ENCODE data around the gene METRN.
A peak's percentile ranks its signal among the peaks of the same experiment; 100 is the strongest.

METRN gene

GRCh38 chr16:678858-679813, 35.8 kb upstream of the METRN start:
- TF ChIP-seq, protein P1, sequence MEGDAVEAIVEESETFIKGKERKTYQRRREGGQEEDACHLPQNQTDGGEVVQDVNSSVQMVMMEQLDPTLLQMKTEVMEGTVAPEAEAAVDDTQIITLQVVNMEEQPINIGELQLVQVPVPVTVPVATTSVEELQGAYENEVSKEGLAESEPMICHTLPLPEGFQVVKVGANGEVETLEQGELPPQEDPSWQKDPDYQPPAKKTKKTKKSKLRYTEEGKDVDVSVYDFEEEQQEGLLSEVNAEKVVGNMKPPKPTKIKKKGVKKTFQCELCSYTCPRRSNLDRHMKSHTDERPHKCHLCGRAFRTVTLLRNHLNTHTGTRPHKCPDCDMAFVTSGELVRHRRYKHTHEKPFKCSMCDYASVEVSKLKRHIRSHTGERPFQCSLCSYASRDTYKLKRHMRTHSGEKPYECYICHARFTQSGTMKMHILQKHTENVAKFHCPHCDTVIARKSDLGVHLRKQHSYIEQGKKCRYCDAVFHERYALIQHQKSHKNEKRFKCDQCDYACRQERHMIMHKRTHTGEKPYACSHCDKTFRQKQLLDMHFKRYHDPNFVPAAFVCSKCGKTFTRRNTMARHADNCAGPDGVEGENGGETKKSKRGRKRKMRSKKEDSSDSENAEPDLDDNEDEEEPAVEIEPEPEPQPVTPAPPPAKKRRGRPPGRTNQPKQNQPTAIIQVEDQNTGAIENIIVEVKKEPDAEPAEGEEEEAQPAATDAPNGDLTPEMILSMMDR (IDR thresholded peaks at IDR 0.05; ENCODE audit: insufficient read depth, low read depth, low read length, missing control alignments), result no peak
- H3K4me3 ChIP-seq (ENCODE audit: low read depth, low read length), result peak overlapping the region; percentile 62
- DNase-seq (ENCODE audit: low read depth), result peak; percentile 66

DNA sequence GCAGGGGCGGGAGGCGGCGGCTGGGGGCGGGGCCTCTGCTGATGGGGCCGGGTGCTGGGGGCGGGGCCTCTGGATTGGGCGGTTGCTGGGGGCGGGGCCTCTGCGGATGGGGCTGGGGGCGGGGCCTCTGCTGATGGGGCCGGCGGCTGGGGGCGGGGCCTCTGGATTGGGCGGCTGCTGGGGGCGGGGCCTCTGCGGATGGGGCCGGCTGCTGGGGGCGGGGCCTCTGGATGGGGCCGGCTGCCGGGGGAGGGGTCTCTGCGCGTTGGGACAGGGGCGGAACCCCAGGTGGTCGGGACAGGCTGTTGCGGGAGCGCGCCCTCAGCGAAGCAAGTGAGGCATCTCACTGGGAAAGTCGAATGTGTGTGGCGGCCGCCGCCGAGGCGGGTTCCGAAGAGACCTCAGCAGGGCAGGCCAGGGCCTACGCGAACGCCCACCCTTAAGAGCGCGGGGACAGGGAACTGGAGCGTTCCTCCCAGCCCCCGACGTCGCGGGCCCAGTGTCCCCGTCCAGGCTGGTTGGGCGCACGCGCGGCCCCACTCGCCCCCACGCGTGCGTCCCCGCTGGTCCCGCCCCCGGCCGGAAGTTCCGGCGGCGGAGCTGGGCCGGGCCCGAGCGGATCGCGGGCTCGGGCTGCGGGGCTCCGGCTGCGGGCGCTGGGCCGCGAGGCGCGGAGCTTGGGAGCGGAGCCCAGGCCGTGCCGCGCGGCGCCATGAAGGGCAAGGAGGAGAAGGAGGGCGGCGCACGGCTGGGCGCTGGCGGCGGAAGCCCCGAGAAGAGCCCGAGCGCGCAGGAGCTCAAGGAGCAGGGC, 34.9 kb upstream of the METRN start, which contains the start of gene STUB1:
Gene STUB1 (plus strand): TSS at position 597 of the 811 bp plus-strand sequence. CDS start 116 bp downstream, at position 713.
- peak; percentile 91 for DNase-seq (ENCODE audit: low read depth)
- TF ChIP-seq, protein P1 (IDR thresholded peaks at IDR 0.05; ENCODE audit: insufficient read depth, low read depth, low read length, missing control alignments), result no peak
- H3K4me3 ChIP-seq (ENCODE audit: low read depth, low read length), result peak within 1 kb of the TSS; percentile 83

- TF ChIP-seq, protein P1 (IDR thresholded peaks at IDR 0.05; ENCODE audit: insufficient read depth, low read depth, low read length, missing control alignments), result no peak
- H3K4me3 ChIP-seq (ENCODE audit: low read depth, low read length), result peak overlapping the region; percentile 83
- no peak for DNase-seq (ENCODE audit: low read depth)
Measured at GRCh38 chr16:680625-680945, 34.3 kb upstream of the METRN start.

GRCh38 chr16:680967-681745, 33.8 kb upstream of the METRN start:
- peak; percentile 49 for DNase-seq (ENCODE audit: low read depth)

GRCh38 chr16:681746-682427, 33.0 kb upstream of the METRN start:
- H3K4me3 ChIP-seq (ENCODE audit: low read depth, low read length), result no peak overlapping the region
- TF ChIP-seq, protein P1 (IDR thresholded peaks at IDR 0.05; ENCODE audit: insufficient read depth, low read depth, low read length, missing control alignments), result no peak
- DNase-seq (ENCODE audit: low read depth), result no peak

More at GRCh38 chr16:680967-681745, 33.8 kb upstream of the METRN start:
- TF ChIP-seq, protein P1 (IDR thresholded peaks at IDR 0.05; ENCODE audit: insufficient read depth, low read depth, low read length, missing control alignments), result no peak
- H3K4me3 ChIP-seq (ENCODE audit: low read depth, low read length), result peak overlapping the region; percentile 83

All from GM12865 (cell line).